ENCODE results near the gene AIF1L.

Gene AIF1L

DNA sequence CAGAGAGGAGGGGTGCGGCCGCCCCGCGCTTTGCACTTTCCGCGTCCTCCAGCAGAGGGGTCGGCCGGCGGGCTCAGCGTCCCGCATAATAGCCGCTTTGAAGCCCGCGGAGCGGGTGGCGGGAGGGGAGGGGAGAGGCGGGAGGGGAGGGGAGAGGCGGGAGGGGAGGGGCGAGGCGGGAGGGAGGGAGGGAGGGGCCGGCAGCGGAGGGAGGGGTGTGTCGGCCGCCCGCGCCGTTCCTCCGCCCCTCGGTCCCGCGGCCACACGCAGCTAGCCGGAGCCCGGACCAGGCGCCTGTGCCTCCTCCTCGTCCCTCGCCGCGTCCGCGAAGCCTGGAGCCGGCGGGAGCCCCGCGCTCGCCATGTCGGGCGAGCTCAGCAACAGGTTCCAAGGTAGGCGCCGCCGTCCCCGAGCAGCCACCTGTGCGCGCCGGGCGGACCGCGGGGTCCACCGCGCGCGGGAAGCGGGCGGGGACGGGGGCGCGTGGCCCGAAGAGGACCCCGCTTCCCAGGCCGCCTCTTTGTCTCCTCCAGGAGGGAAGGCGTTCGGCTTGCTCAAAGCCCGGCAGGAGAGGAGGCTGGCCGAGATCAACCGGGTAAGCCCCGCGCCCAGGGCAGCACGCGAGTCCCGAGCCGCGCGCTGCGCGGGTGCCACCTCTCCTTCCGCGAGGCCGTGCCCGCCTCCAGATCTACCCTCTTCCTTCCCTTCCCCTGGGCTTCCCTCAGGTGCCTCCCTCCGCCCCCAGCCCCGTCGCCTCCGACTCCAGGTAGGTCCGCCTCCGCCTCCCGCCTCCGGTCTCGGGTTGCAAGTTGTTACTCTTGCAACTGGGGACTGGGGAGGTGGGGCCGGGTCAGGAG, at the start of gene AIF1L:
AIF1L (plus strand) TSS at position 263 of the 857 bp plus-strand sequence; CDS start at position 362, 99 bp downstream.
- Mint-ChIP-seq H3K27ac (no peak within 1 kb of the TSS), H3K4me3 (peak within 1 kb of the TSS; percentile 36), H3K9me3 (no peaks in the 10 kb centered on the region), H3K27me3 (peaks cover 44% of the 10 kb centered on the region), H3K4me1 (ENCODE audit: low read depth) (peaks cover 4% of the 10 kb centered on the region), H3K36me3 (ENCODE audit: low read depth) (no peaks in the 10 kb centered on the region)
- intact Hi-C loops (cut with micrococcal nuclease), result no loop called here

- no peaks in the 10 kb centered on the region for H3K9me3 Mint-ChIP-seq
- intact Hi-C loops (cut with micrococcal nuclease), result loop anchor here (2.0 to 10.0 kb wide), 3 partner anchors 152 to 339 kb away; partner anchors contain the start of gene QRFP
- H3K27ac Mint-ChIP-seq, result no peak overlapping the region
- H3K4me1 Mint-ChIP-seq (ENCODE audit: low read depth), result peaks cover 6% of the 10 kb centered on the region
- peaks cover 5% of the 10 kb centered on the region for H3K27me3 Mint-ChIP-seq
- peak overlapping the region; percentile 48 for H3K4me3 Mint-ChIP-seq
- H3K36me3 Mint-ChIP-seq (ENCODE audit: low read depth), result no peaks in the 10 kb centered on the region
Measured at GRCh38 chr9:131046581-131047202, 49.6 kb upstream of the AIF1L start.

GRCh38 chr9:131048332-131048731, 48.0 kb upstream of the AIF1L start:
- H3K9me3 Mint-ChIP-seq, result no peaks in the 10 kb centered on the region
- no peaks in the 10 kb centered on the region for H3K36me3 Mint-ChIP-seq (ENCODE audit: low read depth)
- intact Hi-C loops (cut with micrococcal nuclease), result loop anchor here (5.0 to 10.0 kb wide), 2 partner anchors 154 to 341 kb away; partner anchors contain the start of gene QRFP
- no peak overlapping the region for H3K4me3 Mint-ChIP-seq
- no peak overlapping the region for H3K27ac Mint-ChIP-seq
- peaks cover 6% of the 10 kb centered on the region for H3K4me1 Mint-ChIP-seq (ENCODE audit: low read depth)
- H3K27me3 Mint-ChIP-seq, result peaks cover 5% of the 10 kb centered on the region

- peaks cover 5% of the 10 kb centered on the region for H3K27me3 Mint-ChIP-seq
- no peak overlapping the region for H3K4me3 Mint-ChIP-seq
- H3K27ac Mint-ChIP-seq, result no peak overlapping the region
- H3K36me3 Mint-ChIP-seq (ENCODE audit: low read depth), result no peaks in the 10 kb centered on the region
- intact Hi-C loops (cut with micrococcal nuclease), result loop anchor here (5.0 to 10.0 kb wide), 2 partner anchors 154 to 342 kb away; partner anchors contain the start of gene QRFP
- H3K9me3 Mint-ChIP-seq, result no peaks in the 10 kb centered on the region
- peaks cover 6% of the 10 kb centered on the region for H3K4me1 Mint-ChIP-seq (ENCODE audit: low read depth)
Measured at GRCh38 chr9:131048820-131049219, 47.5 kb upstream of the AIF1L start.

GRCh38 chr9:131049829-131050715, 46.3 kb upstream of the AIF1L start:
- intact Hi-C loops (cut with micrococcal nuclease), result loop anchor here (5.0 to 10.0 kb wide), 2 partner anchors 155 to 343 kb away; partner anchors contain the start of gene QRFP
- Mint-ChIP-seq H3K9me3 (no peaks in the 10 kb centered on the region), H3K36me3 (ENCODE audit: low read depth) (no peaks in the 10 kb centered on the region), H3K4me1 (ENCODE audit: low read depth) (peaks cover 6% of the 10 kb centered on the region), H3K27ac (no peak overlapping the region), H3K4me3 (no peak overlapping the region), H3K27me3 (peaks cover 5% of the 10 kb centered on the region)

- Mint-ChIP-seq H3K4me3 (no peak overlapping the region), H3K27me3 (peaks cover 5% of the 10 kb centered on the region), H3K36me3 (ENCODE audit: low read depth) (no peaks in the 10 kb centered on the region), H3K27ac (no peak overlapping the region), H3K4me1 (ENCODE audit: low read depth) (peaks cover 6% of the 10 kb centered on the region), H3K9me3 (no peaks in the 10 kb centered on the region)
- intact Hi-C loops (cut with micrococcal nuclease), result no loop called here
Measured at GRCh38 chr9:131050831-131051230, 45.5 kb upstream of the AIF1L start.

DNA sequence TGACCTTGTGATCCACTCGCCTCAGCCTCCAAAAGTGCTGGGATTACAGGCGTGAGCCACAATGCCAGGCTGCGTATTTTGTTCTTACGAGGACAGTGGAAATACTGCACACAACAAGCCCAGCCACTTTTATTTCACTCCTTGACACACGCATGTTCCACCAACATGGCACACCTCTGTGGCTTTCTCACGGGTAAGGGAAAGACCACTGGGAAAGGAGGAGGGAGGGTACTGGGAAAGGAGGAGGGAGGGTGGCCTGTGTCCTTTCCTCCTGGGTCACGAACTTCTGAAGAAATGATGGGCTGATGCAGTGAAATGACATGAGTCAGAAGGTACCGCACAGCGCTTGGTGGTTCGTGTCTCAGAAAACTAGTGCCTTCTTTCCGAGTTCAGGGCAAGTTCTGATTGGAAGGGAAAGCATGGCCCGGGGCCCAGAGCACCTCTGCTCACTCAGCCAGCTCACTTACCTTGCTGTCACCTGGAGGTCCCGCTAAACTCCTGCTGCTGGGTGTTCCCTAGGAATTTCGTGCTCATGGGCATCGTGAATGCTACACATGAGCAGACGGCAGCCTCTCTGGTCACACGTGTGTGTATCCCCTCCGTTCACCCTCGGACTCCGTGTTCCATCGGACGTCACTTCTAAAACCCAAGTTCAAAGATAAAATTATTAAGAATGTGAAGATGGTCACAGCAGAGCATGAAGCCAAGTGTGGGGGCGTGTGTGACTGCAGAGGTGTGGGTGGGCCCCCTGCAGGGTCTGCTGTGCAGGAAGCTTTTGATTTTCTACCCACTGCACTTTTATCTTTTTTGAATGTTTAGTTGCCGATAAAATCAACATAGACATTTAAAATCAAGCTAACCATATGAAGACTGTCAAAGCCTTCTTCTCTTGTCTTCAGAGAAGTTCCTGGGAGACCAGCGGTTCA, 44.5 kb upstream of the AIF1L start:
- no peak overlapping the region for H3K27ac Mint-ChIP-seq
- peaks cover 3% of the 10 kb centered on the region for H3K27me3 Mint-ChIP-seq
- H3K36me3 Mint-ChIP-seq (ENCODE audit: low read depth), result no peaks in the 10 kb centered on the region
- H3K9me3 Mint-ChIP-seq, result no peaks in the 10 kb centered on the region
- H3K4me3 Mint-ChIP-seq, result no peak overlapping the region
- H3K4me1 Mint-ChIP-seq (ENCODE audit: low read depth), result peaks cover 2% of the 10 kb centered on the region
- intact Hi-C loops (cut with micrococcal nuclease), result no loop called here

DNA sequence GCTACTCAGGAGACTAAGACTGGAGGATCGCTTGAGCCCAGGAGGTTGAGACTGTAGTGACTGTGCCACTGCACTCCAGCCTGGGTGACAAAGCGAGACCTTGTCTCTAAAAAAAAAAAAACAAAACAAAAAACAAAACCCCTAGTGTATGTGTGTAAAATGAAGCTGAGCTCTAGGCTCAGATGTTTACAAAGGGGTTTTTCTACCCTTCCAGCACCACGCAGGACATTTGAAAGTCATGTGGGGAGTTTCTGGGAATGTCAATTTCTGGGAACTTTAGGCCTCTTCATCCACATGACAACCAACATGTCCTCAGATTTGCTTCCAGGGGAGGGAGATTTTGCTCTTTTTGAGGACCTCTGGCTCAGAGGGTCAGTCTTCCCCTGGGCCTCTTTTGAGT, 42.4 kb upstream of the AIF1L start:
- intact Hi-C loops (cut with micrococcal nuclease), result no loop called here
- Mint-ChIP-seq H3K4me3 (no peak overlapping the region), H3K9me3 (no peaks in the 10 kb centered on the region), H3K4me1 (ENCODE audit: low read depth) (no peaks in the 10 kb centered on the region), H3K36me3 (ENCODE audit: low read depth) (no peaks in the 10 kb centered on the region), H3K27ac (no peak overlapping the region), H3K27me3 (no peaks in the 10 kb centered on the region)

DNA sequence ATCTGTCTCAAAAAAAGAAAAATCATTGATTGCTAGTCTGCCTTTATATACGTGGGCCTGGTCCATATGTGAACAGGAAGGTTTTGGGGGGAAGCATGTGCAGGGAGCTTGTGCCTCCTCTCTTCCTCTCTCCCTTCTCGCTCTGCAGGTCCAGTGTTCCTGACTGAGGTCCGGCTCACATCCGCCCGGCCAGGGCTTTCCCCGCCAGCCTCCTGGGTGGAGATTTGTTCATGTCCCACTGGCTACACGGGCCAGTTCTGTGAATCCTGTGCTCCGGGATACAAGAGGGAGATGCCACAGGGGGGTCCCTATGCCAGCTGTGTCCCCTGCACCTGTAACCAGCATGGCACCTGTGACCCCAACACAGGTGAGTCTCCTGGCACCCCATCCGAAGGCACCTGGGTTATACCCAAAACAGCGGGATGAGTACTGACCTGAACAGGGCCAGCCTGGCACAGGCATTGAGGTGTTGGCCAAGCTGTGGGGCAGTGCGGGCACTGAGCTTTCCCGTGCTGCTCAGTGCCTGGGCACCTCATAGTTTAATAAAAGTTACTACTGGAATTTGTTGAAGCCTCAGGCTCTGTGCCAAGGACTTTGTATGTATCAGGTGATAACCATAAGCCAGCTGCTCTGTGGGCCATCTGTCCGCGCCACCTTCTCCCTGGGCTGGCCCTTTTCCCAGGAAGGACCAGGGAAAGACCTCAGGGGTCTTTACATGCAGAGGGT, 39.4 kb upstream of the AIF1L start:
- H3K27ac Mint-ChIP-seq, result no peak overlapping the region
- no peaks in the 10 kb centered on the region for H3K9me3 Mint-ChIP-seq
- peaks cover 5% of the 10 kb centered on the region for H3K4me1 Mint-ChIP-seq (ENCODE audit: low read depth)
- H3K36me3 Mint-ChIP-seq (ENCODE audit: low read depth), result no peaks in the 10 kb centered on the region
- H3K4me3 Mint-ChIP-seq, result no peak overlapping the region
- H3K27me3 Mint-ChIP-seq, result no peaks in the 10 kb centered on the region
- intact Hi-C loops (cut with micrococcal nuclease), result no loop called here

DNA sequence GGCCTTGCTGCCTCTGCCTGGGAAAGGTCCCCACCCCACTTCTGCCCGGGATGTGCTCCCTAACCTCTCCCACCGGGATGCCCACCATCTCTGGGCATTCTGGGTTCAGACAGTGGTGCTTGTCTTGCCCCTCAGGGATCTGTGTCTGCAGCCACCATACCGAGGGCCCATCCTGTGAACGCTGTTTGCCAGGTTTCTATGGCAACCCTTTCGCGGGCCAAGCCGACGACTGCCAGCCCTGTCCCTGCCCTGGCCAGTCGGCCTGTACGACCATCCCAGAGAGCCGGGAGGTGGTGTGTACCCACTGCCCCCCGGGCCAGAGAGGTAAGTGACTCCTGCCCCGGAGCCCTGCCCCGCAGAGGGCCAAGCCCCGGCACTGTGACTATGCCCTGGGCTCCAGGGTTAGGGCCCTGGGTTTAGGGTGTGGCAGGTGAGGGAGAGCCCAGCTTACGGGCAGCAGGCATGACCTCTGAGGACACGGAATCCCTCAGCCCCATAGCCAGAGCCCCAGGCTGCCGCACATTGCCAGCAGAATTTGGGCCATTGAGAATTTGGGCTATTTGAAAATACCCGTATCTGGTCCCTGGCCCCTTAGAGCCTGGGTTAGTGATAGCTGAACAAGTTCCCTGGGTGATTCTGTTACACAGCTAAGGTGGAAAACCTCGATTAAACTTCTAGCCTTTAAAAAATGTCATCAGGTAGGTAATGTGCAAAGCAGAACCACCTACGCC, 35.3 kb upstream of the AIF1L start:
- H3K9me3 Mint-ChIP-seq, result no peaks in the 10 kb centered on the region

DNA sequence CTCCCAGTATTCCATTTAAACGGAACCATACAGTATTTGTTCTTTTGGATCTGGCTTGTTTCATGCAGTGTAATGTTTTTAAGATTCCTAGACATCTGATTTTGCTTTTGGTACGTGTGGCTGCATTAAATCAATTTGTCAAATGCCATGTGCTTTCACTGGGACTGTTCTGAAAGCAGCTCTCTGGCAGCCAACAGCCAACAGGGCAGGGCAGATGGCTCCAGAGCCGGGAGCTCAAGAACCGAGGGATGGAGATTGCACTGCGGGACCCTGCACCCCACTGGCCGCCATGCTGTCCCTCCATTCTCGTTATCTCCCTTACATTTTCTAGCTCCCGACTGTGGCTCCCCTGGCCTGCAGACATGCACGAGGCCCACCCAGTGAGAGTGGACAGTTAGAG, 33.4 kb upstream of the AIF1L start:
- H3K4me1 Mint-ChIP-seq (ENCODE audit: low read depth), result peaks cover 5% of the 10 kb centered on the region
- H3K27me3 Mint-ChIP-seq, result no peaks in the 10 kb centered on the region
- H3K27ac Mint-ChIP-seq, result no peak overlapping the region
- H3K9me3 Mint-ChIP-seq, result no peaks in the 10 kb centered on the region
- no peaks in the 10 kb centered on the region for H3K36me3 Mint-ChIP-seq (ENCODE audit: low read depth)
- H3K4me3 Mint-ChIP-seq, result no peak overlapping the region
- intact Hi-C loops (cut with micrococcal nuclease), result no loop called here

More for the DNA sequence above, 35.3 kb upstream of the AIF1L start:
- Mint-ChIP-seq H3K27ac (no peak overlapping the region), H3K4me1 (ENCODE audit: low read depth) (peaks cover 5% of the 10 kb centered on the region), H3K36me3 (ENCODE audit: low read depth) (no peaks in the 10 kb centered on the region), H3K4me3 (no peak overlapping the region), H3K27me3 (no peaks in the 10 kb centered on the region)
- intact Hi-C loops (cut with micrococcal nuclease), result no loop called here

DNA sequence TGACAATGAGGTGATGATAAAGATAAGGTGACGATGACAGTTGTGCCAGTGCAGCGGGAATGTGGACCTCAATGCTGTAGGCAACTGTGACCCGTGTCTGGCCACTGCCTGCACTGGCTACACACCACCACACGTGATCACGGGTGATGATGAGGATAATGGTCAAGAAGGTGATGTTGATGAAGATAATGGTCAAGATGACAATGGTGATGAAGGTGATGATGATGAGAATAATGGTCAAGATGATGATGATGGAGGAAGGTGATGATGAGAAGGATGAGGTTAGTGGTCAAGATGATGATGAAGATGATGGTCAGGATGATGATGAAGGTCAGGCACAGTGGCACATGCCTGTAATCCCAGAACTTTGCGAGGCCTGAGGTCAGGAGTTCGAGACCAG, 30.7 kb upstream of the AIF1L start:
- intact Hi-C loops (cut with micrococcal nuclease), result no loop called here
- Mint-ChIP-seq H3K27ac (no peak overlapping the region), H3K36me3 (ENCODE audit: low read depth) (no peaks in the 10 kb centered on the region), H3K4me3 (no peak overlapping the region), H3K4me1 (ENCODE audit: low read depth) (no peaks in the 10 kb centered on the region), H3K9me3 (no peaks in the 10 kb centered on the region), H3K27me3 (no peaks in the 10 kb centered on the region)
